ENCODE measurements around the gene SCAP.
"Not testable (repeated sequence)": the region's sequence is repeated elsewhere in the genome, so short reads cannot be mapped to it uniquely, and the experiment has no call there.

- TF ChIP-seq CTCF (IDR thresholded peaks at IDR 0.05; ENCODE audit: borderline replicate concordance, extremely low read depth, low read length, poor library complexity, severe bottlenecking); EZH2 (IDR thresholded peaks at IDR 0.05; ENCODE audit: borderline replicate concordance, low read depth, low read length, severe bottlenecking): not testable (repeated sequence)
Observed at GRCh38 chr3:47505267-47505666, 29.5 kb upstream of the SCAP start.

All from DND-41 (cell line).